Islet of Langerhans (tissue), 1 donor: Measurements from ENCODE around the gene SPSB4.
"Not testable (repeated sequence)": the region's sequence is repeated elsewhere in the genome, so short reads cannot be mapped to it uniquely, and the experiment has no call there.

Source experiments
- FAIRE-seq: peaks from one replicate; lab custom pipeline; 2011; peaks lifted over from hg19 to GRCh38; lab: Jason Lieb, UNC

The SPSB4 gene

GRCh38 chr3:141116721-141117120 lies 65.6 kb downstream of the SPSB4 start:
- FAIRE-seq = no peak

GRCh38 chr3:141117982-141118381 lies 66.8 kb downstream of the SPSB4 start:
- FAIRE-seq = not testable (repeated sequence)

- FAIRE-seq = no peak
Measured at GRCh38 chr3:141122455-141123030, 71.4 kb downstream of the SPSB4 start.

- no peak for FAIRE-seq
Measured at GRCh38 chr3:141123677-141124410, 72.7 kb downstream of the SPSB4 start.

- no peak for FAIRE-seq
Measured at GRCh38 chr3:141124715-141125114, 73.6 kb downstream of the SPSB4 start.

GRCh38 chr3:141125351-141125750 lies 74.2 kb downstream of the SPSB4 start:
- FAIRE-seq = no peak

- no peak for FAIRE-seq
Measured at GRCh38 chr3:141126661-141127343, 75.7 kb downstream of the SPSB4 start.

- FAIRE-seq = no peak
Measured at GRCh38 chr3:141127344-141128125, 76.4 kb downstream of the SPSB4 start.

- FAIRE-seq = no peak
Measured at GRCh38 chr3:141128126-141128777, 77.1 kb downstream of the SPSB4 start.

- FAIRE-seq = no peak
Measured at GRCh38 chr3:141129049-141129448, 77.9 kb downstream of the SPSB4 start.

GRCh38 chr3:141129541-141130011 lies 78.4 kb downstream of the SPSB4 start:
- FAIRE-seq = no peak

- FAIRE-seq = no peak
Measured at GRCh38 chr3:141143517-141143916, 92.4 kb downstream of the SPSB4 start.

- FAIRE-seq = no peak
Measured at GRCh38 chr3:141146979-141147470, 95.9 kb downstream of the SPSB4 start.

GRCh38 chr3:141147657-141148056 lies 96.5 kb downstream of the SPSB4 start:
- no peak for FAIRE-seq

- no peak for FAIRE-seq
Measured at GRCh38 chr3:141148169-141148568, 97.0 kb downstream of the SPSB4 start.

GRCh38 chr3:141148770-141149169 lies 97.6 kb downstream of the SPSB4 start:
- FAIRE-seq = no peak

GRCh38 chr3:141150081-141150830 lies 99.1 kb downstream of the SPSB4 start:
- no peak for FAIRE-seq

GRCh38 chr3:141150931-141151330 lies 99.8 kb downstream of the SPSB4 start:
- no peak for FAIRE-seq

GRCh38 chr3:141151439-141151838 lies 100.3 kb downstream of the SPSB4 start:
- FAIRE-seq = no peak

- no peak for FAIRE-seq
Measured at GRCh38 chr3:141152130-141152529, 101.0 kb downstream of the SPSB4 start.
